Subcutaneous adipose tissue (tissue), 4 donors: ENCODE data around the gene CCDC63. TPM values are rescaled to one million over a fixed set of nuclear protein-coding genes. Genes with fewer than 3 reads are reported as not detected.

ENCODE experiments used
- CTCF ChIP-seq: fragments of 450-650 bp; IDR thresholded peaks from one replicate; pipeline ENCODE4 v1.5.1; 2016; ENCODE audit warnings: low read depth, mild to moderate bottlenecking, control low read depth, antibody characterized with exemption, moderate library complexity
- total RNA-seq, 4 donors: library from RNA; depleted of rRNA; stranded (reverse); fragments of >200 nt; gene quantifications; one replicate each; pipeline ENCODE4 v1.1.0, GENCODE V29; 2016

Gene CCDC63
- total RNA-seq, 4 donors from 2014 or later, result not detected

GRCh38 chr12:110929818-110930217 lies 83.0 kb downstream of the CCDC63 start:
- no peak for TF ChIP-seq CTCF

- no peak for TF ChIP-seq CTCF
Measured at GRCh38 chr12:110930348-110931314, 83.8 kb downstream of the CCDC63 start.

GRCh38 chr12:110931315-110931728 lies 84.5 kb downstream of the CCDC63 start:
- TF ChIP-seq CTCF, result no peak

- no peak for TF ChIP-seq CTCF
Measured at GRCh38 chr12:110932046-110932445, 85.3 kb downstream of the CCDC63 start.

- no peak for TF ChIP-seq CTCF
Measured at GRCh38 chr12:110933326-110933974, 86.7 kb downstream of the CCDC63 start.

GRCh38 chr12:110934093-110934852 lies 87.5 kb downstream of the CCDC63 start:
- no peak for TF ChIP-seq CTCF
